Neural cell (in vitro differentiated cells): ENCODE results near the gene UHRF2.

Source experiments
- CTCF ChIP-seq: fragments of 450-650 bp; IDR thresholded peaks from 2 replicates; pipeline ENCODE4 v1.5.1; 2014; ENCODE audit warnings: antibody characterized with exemption, mild to moderate bottlenecking, moderate library complexity; ENCODE audit not compliant: poor library complexity, severe bottlenecking
- POLR2AphosphoS5 ChIP-seq: IDR thresholded peaks from 2 replicates; pipeline ENCODE4 v1.6.1; 2012
- RAD21 ChIP-seq: fragments of 450-650 bp; conservative IDR thresholded peaks from 2 replicates; pipeline ENCODE4 v1.6.1; 2014; ENCODE audit warnings: antibody characterized with exemption, mild to moderate bottlenecking, moderate library complexity

- no peak for TF ChIP-seq POLR2AphosphoS5
- no peak for TF ChIP-seq RAD21
- no peak for TF ChIP-seq CTCF
These were observed 86.0 kb downstream of the UHRF2 start for GRCh38 chr9:6498982-6499381.
